HEK293 (cell line): Measurements from ENCODE around the gene NRF1.

Source experiments
- CTCF ChIA-PET: fragments of 350-600 bp; formaldehyde crosslinking; extraction: SDS; loops from one replicate; lab custom pipeline; 2021; ENCODE audit warnings: antibody characterized with exemption; lab: Yijun Ruan, JAX
- POLR2A ChIA-PET: fragments of 300-600 bp; formaldehyde crosslinking; extraction: SDS; loops from one replicate; lab custom pipeline; 2020; ENCODE audit warnings: antibody characterized with exemption, inconsistent platforms; lab: Yijun Ruan, JAX
- H3K27ac ChIP-seq: fragments of 200-500 bp; sonication (Bioruptor generic); 2 replicates; pipeline ENCODE4 v1.5.1; 2014; ENCODE audit warnings: low read depth, low read length, control low read depth, inconsistent platforms; ENCODE audit errors: extremely low read depth
- H3K36me3 ChIP-seq, 2 experiments: fragments of 200-500 bp in 1 of 2; sonication (Bioruptor generic) in 1 of 2; 1 replicate in 1 of 2; 2 replicates in 1 of 2; pipeline ENCODE4 v1.5.1; 2014 to 2017; ENCODE audit warnings: inconsistent platforms in 2 of 2, low read length in 2 of 2; ENCODE audit not compliant: control insufficient read depth in 2 of 2, insufficient read depth in 1 of 2
- H3K4me1 ChIP-seq: fragments of 200-500 bp; sonication (Bioruptor generic); 2 replicates; pipeline ENCODE4 v1.5.1; 2014; ENCODE audit warnings: mild to moderate bottlenecking, low read length, inconsistent platforms; ENCODE audit not compliant: control insufficient read depth, insufficient read depth
- H3K4me3 ChIP-seq: 2 replicates; pipeline ENCODE4 v1.5.1; 2011; ENCODE audit warnings: low read depth, mild to moderate bottlenecking, control low read depth, low read length, moderate library complexity
- H3K9me3 ChIP-seq: fragments of 200-500 bp; sonication (Bioruptor generic); 2 replicates; pipeline ENCODE4 v1.5.1; 2014; ENCODE audit warnings: low read depth, low read length, inconsistent platforms; ENCODE audit not compliant: control insufficient read depth, insufficient read depth
- BCL11B ChIP-seq: fragments of 450-650 bp; formaldehyde crosslinking; IDR thresholded peaks from 2 replicates; pipeline ENCODE4 v1.5.1; 2016; ENCODE audit warnings: low read depth, missing biosample characterization, missing genetic modification characterization
- IKZF3 ChIP-seq: fragments of 450-650 bp; IDR thresholded peaks from 2 replicates; pipeline ENCODE4 v1.5.0; 2018; ENCODE audit warnings: missing biosample characterization, mild to moderate bottlenecking, missing genetic modification characterization, moderate library complexity
- KLF8 ChIP-seq: fragments of 450-650 bp; formaldehyde crosslinking; IDR thresholded peaks from 2 replicates; pipeline ENCODE4 v1.5.1; 2016; ENCODE audit warnings: missing biosample characterization, missing genetic modification characterization
- SALL2 ChIP-seq: fragments of 450-650 bp; formaldehyde crosslinking; IDR thresholded peaks from 2 replicates; pipeline ENCODE4 v1.5.0; 2017; ENCODE audit warnings: missing biosample characterization, mild to moderate bottlenecking, missing genetic modification characterization, borderline replicate concordance
- YY1 ChIP-seq: fragments of 450-650 bp; formaldehyde crosslinking; IDR thresholded peaks from 2 replicates; pipeline ENCODE4 v1.5.1; 2018; ENCODE audit warnings: missing biosample characterization, missing genetic modification characterization
- ZNF138 ChIP-seq: fragments of 450-650 bp; formaldehyde crosslinking; IDR thresholded peaks from 2 replicates; pipeline ENCODE4 v1.5.1; 2016; ENCODE audit warnings: missing biosample characterization, missing genetic modification characterization, borderline replicate concordance
- ZNF140 ChIP-seq: fragments of 450-650 bp; formaldehyde crosslinking; IDR thresholded peaks from 2 replicates; pipeline ENCODE4 v1.5.1; 2016; ENCODE audit warnings: missing biosample characterization, missing genetic modification characterization
- ZNF24 ChIP-seq: fragments of 450-650 bp; formaldehyde crosslinking; IDR thresholded peaks from 2 replicates; pipeline ENCODE4 v1.5.1; 2016; ENCODE audit warnings: missing biosample characterization, missing genetic modification characterization
- ZNF26 ChIP-seq: fragments of 450-650 bp; formaldehyde crosslinking; IDR thresholded peaks from 2 replicates; pipeline ENCODE4 v1.5.1; 2016; ENCODE audit warnings: missing biosample characterization, missing genetic modification characterization
- ZNF280D ChIP-seq: fragments of 450-650 bp; formaldehyde crosslinking; IDR thresholded peaks from 2 replicates; pipeline ENCODE4 v1.5.1; 2016; ENCODE audit warnings: missing biosample characterization, missing genetic modification characterization
- ZNF335 ChIP-seq: fragments of 450-650 bp; formaldehyde crosslinking; conservative IDR thresholded peaks from 2 replicates; pipeline ENCODE4 v1.5.1; 2016; ENCODE audit warnings: missing biosample characterization, missing genetic modification characterization
- ZNF341 ChIP-seq: fragments of 450-650 bp; formaldehyde crosslinking; IDR thresholded peaks from 2 replicates; pipeline ENCODE4; 2016; ENCODE audit warnings: low read depth, missing biosample characterization, missing genetic modification characterization
- ZNF639 ChIP-seq: fragments of 450-650 bp; formaldehyde crosslinking; IDR thresholded peaks from 2 replicates; pipeline ENCODE4 v1.5.1; 2016; ENCODE audit warnings: missing biosample characterization, missing genetic modification characterization
- ZNF664 ChIP-seq: fragments of 450-650 bp; formaldehyde crosslinking; IDR thresholded peaks from 2 replicates; pipeline ENCODE4 v1.5.1; 2016; ENCODE audit warnings: missing biosample characterization, missing genetic modification characterization
- ZNF707 ChIP-seq: fragments of 450-650 bp; formaldehyde crosslinking; IDR thresholded peaks from 2 replicates; pipeline ENCODE4 v1.5.1; 2016; ENCODE audit warnings: missing biosample characterization, missing genetic modification characterization
- ZNF768 ChIP-seq: fragments of 450-650 bp; formaldehyde crosslinking; IDR thresholded peaks from 2 replicates; pipeline ENCODE4 v1.5.1; 2018; ENCODE audit warnings: missing biosample characterization, mild to moderate bottlenecking, missing genetic modification characterization
- TF ChIP-seq, protein P1 (sequence below): fragments of 450-650 bp; formaldehyde crosslinking; IDR thresholded peaks from 2 replicates; pipeline ENCODE4 v1.5.1; 2016; ENCODE audit warnings: missing biosample characterization, missing genetic modification characterization
- TF ChIP-seq, protein P2 (sequence below): fragments of 450-650 bp; formaldehyde crosslinking; IDR thresholded peaks from 2 replicates; pipeline ENCODE4 v1.5.1; 2016; ENCODE audit warnings: missing biosample characterization, missing genetic modification characterization
- TF ChIP-seq, protein P3 (sequence below): fragments of 450-650 bp; formaldehyde crosslinking; IDR thresholded peaks from 2 replicates; pipeline ENCODE4 v1.5.1; 2016; ENCODE audit warnings: missing biosample characterization, missing genetic modification characterization
- TF ChIP-seq, protein P4 (sequence below): fragments of 450-650 bp; formaldehyde crosslinking; conservative IDR thresholded peaks from 2 replicates; pipeline ENCODE4 v1.5.1; 2016; ENCODE audit warnings: low read depth, missing biosample characterization, missing genetic modification characterization

NRF1 gene

DNA sequence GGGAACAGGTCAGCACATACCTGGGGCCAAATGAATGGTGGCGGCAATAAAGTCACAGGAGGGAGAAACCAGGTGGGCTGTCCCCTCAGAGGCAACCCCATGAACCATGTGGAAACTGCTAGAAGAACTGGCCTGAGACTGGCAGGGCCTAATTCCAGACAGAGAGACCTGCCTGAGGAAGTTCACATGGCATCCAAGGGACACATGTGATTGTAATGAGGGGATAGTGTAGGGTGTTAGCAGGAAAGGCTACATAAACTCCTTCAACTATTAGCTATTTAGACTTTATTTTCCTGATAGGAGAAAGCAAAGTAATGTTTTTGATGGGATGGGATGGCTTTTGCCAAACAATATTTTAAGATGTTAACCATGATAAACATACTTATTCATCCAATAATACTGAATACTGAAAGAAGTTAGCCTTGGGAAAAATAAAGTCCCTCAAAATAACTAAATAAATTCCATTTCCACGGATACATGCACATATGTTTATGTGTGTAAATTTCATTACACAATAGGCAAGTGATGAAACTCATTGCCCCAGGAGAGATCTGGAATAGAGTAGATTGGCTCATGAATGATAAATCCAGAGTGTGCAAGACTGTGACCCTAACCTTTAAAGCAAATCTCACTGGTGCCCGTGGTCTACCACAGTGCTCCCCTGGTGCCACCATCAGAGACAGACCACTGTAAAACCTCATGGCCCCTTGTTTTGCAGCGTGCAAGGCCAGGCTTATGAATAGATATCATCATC, 137.0 kb downstream of the NRF1 start:
- Histone ChIP-seq H3K27ac (no peak overlapping the region), H3K36me3 (peaks cover 4 to 22% of the 10 kb centered on the region in 2 experiments; a peak in 2 of 3 replicates), H3K9me3 (no peaks in the 10 kb centered on the region), H3K4me3 (no peak overlapping the region), H3K4me1 (no peaks in the 10 kb centered on the region)
- ChIA-PET CTCF (no interaction called here), POLR2A (no interaction called here)
- TF ChIP-seq, protein P1, sequence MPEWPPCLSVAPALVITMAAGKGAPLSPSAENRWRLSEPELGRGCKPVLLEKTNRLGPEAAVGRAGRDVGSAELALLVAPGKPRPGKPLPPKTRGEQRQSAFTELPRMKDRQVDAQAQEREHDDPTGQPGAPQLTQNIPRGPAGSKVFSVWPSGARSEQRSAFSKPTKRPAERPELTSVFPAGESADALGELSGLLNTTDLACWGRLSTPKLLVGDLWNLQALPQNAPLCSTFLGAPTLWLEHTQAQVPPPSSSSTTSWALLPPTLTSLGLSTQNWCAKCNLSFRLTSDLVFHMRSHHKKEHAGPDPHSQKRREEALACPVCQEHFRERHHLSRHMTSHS: no peak
- TF ChIP-seq ZNF639 (tag by site-specific recombination): no peak
- no peak for TF ChIP-seq ZNF707
- no peak for TF ChIP-seq ZNF341 (tag by site-specific recombination)
- TF ChIP-seq KLF8 (tag by site-specific recombination): no peak
- TF ChIP-seq ZNF335 (tag by site-specific recombination): no peak
- TF ChIP-seq, protein P2, sequence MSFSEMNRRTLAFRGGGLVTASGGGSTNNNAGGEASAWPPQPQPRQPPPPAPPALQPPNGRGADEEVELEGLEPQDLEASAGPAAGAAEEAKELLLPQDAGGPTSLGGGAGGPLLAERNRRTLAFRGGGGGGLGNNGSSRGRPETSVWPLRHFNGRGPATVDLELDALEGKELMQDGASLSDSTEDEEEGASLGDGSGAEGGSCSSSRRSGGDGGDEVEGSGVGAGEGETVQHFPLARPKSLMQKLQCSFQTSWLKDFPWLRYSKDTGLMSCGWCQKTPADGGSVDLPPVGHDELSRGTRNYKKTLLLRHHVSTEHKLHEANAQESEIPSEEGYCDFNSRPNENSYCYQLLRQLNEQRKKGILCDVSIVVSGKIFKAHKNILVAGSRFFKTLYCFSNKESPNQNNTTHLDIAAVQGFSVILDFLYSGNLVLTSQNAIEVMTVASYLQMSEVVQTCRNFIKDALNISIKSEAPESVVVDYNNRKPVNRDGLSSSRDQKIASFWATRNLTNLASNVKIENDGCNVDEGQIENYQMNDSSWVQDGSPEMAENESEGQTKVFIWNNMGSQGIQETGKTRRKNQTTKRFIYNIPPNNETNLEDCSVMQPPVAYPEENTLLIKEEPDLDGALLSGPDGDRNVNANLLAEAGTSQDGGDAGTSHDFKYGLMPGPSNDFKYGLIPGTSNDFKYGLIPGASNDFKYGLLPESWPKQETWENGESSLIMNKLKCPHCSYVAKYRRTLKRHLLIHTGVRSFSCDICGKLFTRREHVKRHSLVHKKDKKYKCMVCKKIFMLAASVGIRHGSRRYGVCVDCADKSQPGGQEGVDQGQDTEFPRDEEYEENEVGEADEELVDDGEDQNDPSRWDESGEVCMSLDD (tag by site-specific recombination): no peak
- no peak for TF ChIP-seq ZNF280D (tag by site-specific recombination)

GRCh38 chr7:129750091-129750490, 138.6 kb downstream of the NRF1 start:
- no peak overlapping the region for H3K4me3 ChIP-seq
- ChIA-PET CTCF (no interaction called here), POLR2A (no interaction called here)
- H3K27ac ChIP-seq: no peak overlapping the region
- no peaks in the 10 kb centered on the region for H3K9me3 ChIP-seq
- peaks cover 4 to 22% of the 10 kb centered on the region in 2 experiments; a peak in 2 of 3 replicates for H3K36me3 ChIP-seq
- no peaks in the 10 kb centered on the region for H3K4me1 ChIP-seq
- TF ChIP-seq, protein P3, sequence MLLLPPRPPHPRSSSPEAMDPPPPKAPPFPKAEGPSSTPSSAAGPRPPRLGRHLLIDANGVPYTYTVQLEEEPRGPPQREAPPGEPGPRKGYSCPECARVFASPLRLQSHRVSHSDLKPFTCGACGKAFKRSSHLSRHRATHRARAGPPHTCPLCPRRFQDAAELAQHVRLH: no peak
- TF ChIP-seq ZNF768 (tag by site-specific recombination): no peak
- TF ChIP-seq, protein P4, sequence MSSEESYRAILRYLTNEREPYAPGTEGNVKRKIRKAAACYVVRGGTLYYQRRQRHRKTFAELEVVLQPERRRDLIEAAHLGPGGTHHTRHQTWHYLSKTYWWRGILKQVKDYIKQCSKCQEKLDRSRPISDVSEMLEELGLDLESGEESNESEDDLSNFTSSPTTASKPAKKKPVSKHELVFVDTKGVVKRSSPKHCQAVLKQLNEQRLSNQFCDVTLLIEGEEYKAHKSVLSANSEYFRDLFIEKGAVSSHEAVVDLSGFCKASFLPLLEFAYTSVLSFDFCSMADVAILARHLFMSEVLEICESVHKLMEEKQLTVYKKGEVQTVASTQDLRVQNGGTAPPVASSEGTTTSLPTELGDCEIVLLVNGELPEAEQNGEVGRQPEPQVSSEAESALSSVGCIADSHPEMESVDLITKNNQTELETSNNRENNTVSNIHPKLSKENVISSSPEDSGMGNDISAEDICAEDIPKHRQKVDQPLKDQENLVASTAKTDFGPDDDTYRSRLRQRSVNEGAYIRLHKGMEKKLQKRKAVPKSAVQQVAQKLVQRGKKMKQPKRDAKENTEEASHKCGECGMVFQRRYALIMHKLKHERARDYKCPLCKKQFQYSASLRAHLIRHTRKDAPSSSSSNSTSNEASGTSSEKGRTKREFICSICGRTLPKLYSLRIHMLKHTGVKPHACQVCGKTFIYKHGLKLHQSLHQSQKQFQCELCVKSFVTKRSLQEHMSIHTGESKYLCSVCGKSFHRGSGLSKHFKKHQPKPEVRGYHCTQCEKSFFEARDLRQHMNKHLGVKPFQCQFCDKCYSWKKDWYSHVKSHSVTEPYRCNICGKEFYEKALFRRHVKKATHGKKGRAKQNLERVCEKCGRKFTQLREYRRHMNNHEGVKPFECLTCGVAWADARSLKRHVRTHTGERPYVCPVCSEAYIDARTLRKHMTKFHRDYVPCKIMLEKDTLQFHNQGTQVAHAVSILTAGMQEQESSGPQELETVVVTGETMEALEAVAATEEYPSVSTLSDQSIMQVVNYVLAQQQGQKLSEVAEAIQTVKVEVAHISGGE (tag by site-specific recombination): no peak
- no peak for TF ChIP-seq ZNF26 (tag by site-specific recombination)
- TF ChIP-seq ZNF24 (tag by site-specific recombination): no peak
- TF ChIP-seq ZNF664 (tag by site-specific recombination): no peak
- no peak for TF ChIP-seq SALL2 (tag by site-specific recombination)
- TF ChIP-seq BCL11B: no peak
- TF ChIP-seq ZNF140 (tag by site-specific recombination): no peak
- no peak for TF ChIP-seq ZNF138 (tag by site-specific recombination)
- TF ChIP-seq YY1 (tag by site-specific recombination): no peak
- no peak for TF ChIP-seq IKZF3
